GM18520 (cell line): ENCODE measurements around the gene ZNF683.
"Not testable (repeated sequence)": the region's sequence is repeated elsewhere in the genome, so short reads cannot be mapped to it uniquely, and the experiment has no call there.

ENCODE experiments used
- ATAC-seq: cut with Tn5 transposase; IDR thresholded peaks from one replicate; pipeline ENCODE4 v1.9.1; 2021; ENCODE audit not compliant: unreplicated experiment

ZNF683 gene

DNA sequence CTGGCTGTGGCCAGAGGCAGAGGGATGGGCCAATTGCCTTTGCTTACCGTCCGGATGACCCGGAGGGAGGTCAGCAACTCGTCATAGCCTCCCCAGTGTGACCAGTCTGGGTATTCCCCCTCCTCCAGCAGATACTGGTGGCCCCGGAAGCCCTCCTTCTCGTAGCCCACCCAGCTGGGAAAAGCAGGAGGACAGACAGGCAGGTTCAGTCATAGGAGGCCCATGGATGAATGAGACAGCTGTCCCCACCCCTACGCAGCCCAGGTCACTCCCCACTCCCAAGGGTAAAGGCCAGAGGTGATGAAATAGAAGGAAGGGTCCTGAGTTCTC, 35.4 kb downstream of the ZNF683 start:
- ATAC-seq, result no peak

- no peak for ATAC-seq
Measured at GRCh38 chr1:26336477-26337205, 35.9 kb downstream of the ZNF683 start.

GRCh38 chr1:26335774-26336476, 36.6 kb downstream of the ZNF683 start:
- ATAC-seq, result no peak

- ATAC-seq, result not testable (repeated sequence)
Measured at GRCh38 chr1:26333312-26333711, 39.2 kb downstream of the ZNF683 start.

DNA sequence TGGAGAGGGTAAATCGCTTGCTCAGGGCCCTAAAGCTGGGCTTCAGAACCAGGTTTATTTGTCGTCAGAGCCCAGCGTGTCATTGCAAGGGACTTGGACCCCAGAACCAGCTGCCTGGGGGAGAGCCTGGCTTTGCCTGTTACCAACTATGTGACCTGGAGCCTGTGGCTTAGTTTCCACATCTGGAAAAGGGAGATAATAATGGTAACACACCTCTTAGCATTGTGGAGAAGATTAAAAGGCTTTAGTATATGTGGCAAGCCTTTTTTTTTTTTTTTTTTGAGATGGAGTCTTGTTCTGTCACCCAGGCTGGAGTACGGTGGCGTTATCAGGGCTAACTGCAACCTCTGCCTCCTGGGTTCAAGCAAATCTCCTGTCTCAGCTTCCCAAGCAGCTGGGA, 42.3 kb downstream of the ZNF683 start:
- ATAC-seq, result no peak

- ATAC-seq, result not testable (repeated sequence)
Measured at GRCh38 chr1:26329380-26329779, 43.2 kb downstream of the ZNF683 start.

DNA sequence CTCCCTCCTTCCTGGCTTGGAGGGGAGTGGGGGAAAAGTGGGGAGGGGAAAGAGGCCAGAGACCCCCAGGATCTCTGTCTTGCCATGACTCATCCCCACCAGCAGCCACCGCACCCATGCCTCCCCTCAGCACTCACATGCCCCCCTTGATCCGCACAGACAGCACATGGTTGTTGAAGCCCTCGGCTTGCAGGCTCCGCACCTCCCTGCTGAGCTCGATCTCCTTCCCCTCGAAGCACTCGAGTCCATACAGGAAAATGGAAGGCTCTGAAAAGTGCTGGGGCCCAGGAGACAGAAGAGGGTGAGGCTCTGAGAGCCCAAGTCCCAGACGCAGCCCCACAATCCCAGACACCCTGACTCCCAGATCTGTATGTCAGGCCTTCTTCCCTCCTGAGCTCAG, 44.0 kb downstream of the ZNF683 start:
- ATAC-seq, result no peak

- ATAC-seq, result no peak
Measured at GRCh38 chr1:26327956-26328362, 44.6 kb downstream of the ZNF683 start.

DNA sequence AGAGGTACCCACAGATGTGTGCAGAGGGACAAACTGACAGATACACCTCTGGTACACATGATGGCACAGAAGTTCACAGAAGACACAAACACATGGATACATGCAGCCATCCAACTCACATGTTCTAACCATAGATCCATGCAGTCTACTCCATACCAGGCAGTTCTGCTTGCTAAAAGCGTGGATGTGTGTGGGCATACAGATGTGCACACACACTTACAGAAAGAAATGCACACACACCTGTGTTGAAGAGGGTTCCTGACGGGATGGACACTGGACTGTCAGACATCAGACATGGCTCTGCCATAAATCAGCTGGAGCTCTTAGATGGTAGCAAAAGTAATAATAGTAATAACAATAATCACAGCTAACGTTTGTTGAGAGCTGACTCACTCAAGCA, 48.0 kb downstream of the ZNF683 start:
- ATAC-seq, result no peak

DNA sequence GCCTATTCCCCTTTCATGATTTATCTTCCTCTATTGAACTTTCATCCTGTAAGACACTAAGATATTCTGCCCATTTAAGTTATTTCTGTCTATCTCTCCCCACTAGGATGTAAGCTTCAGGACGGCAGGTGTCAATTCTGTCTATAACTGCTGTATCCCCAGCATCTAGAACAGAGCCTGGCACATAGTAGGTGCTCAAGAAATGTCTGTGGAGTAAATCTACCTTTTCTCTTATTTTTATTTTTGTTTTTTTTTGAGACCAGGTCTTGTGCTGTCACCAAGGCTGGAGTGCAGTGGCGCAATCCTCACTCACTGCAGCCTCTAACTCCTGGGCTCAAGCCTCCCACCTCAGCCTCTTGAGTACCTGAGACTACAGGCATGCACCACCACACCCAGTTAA, 49.2 kb downstream of the ZNF683 start:
- ATAC-seq, result no peak

DNA sequence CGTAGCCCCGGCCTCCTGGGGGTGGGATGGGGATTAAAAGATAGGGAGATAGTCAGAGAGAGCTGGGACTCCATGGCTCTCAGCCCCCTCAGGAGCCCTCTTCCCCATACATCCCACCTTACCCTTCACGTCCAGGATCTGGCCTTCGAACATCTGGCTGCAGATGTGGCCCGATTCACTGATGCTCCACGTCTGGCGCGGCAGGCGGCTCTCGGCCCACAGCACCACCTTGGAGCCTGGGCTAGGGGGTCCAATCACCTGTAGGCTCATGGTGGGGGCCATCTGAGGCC, 50.6 kb downstream of the ZNF683 start:
- no peak for ATAC-seq

GRCh38 chr1:26321315-26322041, 51.1 kb downstream of the ZNF683 start:
- ATAC-seq, result no peak

DNA sequence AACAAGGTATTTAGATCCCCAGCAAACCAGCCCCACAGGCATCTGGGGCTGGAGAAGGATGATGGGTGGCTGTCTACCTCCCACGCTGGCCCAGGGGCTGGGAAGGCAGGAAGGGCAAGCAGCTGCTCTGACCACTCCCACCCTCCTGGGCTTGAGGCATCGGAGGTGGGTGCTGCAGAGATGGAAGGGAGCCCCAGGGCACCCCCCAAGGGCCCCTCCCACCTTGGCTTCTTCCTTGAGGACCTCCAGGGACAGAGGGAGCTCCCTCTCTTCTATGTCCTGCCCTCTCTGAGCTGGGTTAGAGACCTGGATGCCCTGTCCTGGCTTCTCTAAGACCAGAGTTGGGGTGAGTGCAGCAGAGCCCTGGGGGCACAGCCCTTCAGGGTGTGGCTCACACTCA, 51.7 kb downstream of the ZNF683 start:
- no peak for ATAC-seq

- no peak for ATAC-seq
Measured at GRCh38 chr1:26318338-26319064, 54.0 kb downstream of the ZNF683 start.

GRCh38 chr1:26317612-26318337, 54.8 kb downstream of the ZNF683 start, which contains the start of gene CD52:
TSS of gene CD52 (plus strand) at chr1:26317958. CDS start at chr1:26318018, 60 bp downstream.
- ATAC-seq, result no peak

GRCh38 chr1:26317146-26317545, 55.4 kb downstream of the ZNF683 start:
- ATAC-seq, result no peak

GRCh38 chr1:26315874-26316850, 56.4 kb downstream of the ZNF683 start:
- no peak for ATAC-seq

DNA sequence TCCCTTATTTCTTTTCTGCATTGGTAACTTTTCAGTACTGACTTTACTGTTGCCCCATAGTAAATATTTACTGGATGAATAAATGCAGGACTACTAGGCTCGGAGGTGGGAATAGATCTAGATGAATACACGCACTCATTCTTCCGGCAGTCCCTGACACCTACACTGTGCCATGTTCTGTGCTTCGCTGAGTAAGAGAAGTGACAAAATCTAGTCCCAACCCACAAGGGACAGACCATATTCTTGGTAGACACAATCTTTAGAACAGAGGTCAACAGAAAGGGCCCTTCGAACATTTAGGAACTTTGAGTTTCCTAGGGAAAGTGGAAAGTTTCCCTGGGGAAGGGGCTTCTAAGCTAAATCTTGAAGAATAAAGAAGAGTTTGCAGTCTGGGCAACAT, 58.0 kb downstream of the ZNF683 start:
- no peak for ATAC-seq
